ENCODE measurements around the gene GATA3.

The GATA3 gene

DNA sequence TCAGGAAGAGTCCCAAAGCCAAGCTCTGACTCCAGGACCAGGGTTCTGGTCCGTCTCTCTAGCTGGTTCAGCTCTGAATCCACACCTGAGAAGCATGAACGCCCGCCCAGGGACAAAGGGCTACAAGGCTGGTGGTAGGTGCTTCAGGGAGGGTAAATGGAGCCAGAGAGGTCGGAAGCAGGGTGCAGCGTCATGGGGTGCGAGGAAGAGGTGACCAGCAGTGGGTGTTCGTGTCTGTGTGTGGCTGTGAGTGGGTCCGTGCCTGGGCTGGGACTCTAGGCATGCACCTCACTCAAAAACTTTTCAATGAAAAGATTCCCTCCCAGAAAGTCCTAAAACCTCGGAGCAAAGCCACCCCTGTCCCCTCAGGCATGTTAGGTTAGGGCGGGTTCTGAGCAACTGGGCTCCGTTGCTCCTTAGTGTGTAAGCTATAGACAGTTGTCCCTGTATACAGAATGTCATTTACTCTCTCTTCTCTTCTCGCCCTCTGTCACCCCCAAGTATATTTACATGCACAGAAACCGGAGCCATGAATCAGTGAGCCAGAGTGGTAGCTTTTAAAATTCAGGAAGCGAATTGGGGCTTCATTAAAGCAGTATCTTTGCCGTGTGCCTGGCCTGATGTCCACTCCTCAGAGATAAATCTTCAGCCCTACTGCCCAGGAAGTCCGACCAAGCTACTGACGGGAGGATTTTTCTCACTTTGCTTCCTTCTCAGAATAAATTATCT, 12.3 kb upstream of the GATA3 start:
- no peak for TF ChIP-seq ZFP3 (CRISPR knock-in tag; IDR thresholded peaks at IDR 0.05)
- TF ChIP-seq SNAI2 (CRISPR knock-in tag; IDR thresholded peaks at IDR 0.05) = no peak
- TF ChIP-seq ESRRG (CRISPR knock-in tag; IDR thresholded peaks at IDR 0.05) = no peak
- TF ChIP-seq ZFP30 (CRISPR knock-in tag; IDR thresholded peaks at IDR 0.05) = no peak
- ATAC-seq = no peak

DNA sequence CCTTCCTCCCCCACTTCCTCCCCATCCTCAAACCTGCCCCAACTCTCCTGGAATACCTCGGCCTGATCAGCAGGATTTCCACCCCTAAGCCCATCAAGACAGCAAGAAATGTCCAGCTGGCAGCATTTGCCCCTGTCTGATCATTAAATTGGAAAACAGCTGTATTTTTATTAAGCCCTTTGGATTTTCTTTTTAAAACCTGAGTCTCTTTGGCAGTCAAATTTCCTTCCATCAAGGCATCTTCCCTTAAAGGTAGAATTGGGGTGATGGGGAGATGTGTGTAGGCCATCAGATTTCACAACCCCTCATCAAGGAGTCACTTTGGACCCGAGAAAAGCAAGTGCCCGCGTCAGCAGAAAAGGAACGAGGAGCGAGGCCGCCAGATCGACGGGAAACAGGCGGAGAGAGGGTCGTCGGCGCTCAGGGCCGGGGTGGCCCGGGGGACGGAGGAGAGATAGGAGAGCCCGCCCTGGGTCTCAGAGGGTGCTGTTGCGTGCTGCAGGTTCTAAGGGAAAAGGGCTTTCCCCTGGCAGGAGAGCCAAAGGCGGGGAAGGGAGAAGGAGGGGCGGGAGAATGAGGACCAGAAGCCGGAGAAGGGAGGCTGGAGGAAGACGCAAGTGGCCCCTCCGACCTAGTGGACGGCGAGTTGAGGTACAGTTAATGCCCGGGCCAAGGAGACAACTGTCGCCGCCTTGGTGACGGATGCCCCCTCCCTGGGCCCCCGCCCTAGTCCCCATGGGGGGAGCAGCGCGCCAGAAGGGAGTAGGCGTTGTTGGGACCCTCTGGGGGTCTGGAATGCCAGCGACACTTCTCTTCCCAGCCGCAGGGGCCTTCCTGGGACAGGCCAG, 11.5 kb upstream of the GATA3 start:
- ATAC-seq = no peak
- TF ChIP-seq ZC3H10 (CRISPR knock-in tag; IDR thresholded peaks at IDR 0.05) (no peak), ARNTL (CRISPR knock-in tag; IDR thresholded peaks at IDR 0.05; ENCODE audit: borderline replicate concordance, low read depth) (no peak)
- TF ChIP-seq, protein P1, sequence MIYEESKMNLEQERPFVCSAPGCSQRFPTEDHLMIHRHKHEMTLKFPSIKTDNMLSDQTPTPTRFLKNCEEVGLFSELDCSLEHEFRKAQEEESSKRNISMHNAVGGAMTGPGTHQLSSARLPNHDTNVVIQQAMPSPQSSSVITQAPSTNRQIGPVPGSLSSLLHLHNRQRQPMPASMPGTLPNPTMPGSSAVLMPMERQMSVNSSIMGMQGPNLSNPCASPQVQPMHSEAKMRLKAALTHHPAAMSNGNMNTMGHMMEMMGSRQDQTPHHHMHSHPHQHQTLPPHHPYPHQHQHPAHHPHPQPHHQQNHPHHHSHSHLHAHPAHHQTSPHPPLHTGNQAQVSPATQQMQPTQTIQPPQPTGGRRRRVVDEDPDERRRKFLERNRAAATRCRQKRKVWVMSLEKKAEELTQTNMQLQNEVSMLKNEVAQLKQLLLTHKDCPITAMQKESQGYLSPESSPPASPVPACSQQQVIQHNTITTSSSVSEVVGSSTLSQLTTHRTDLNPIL (CRISPR knock-in tag; IDR thresholded peaks at IDR 0.05; ENCODE audit: low read depth) = no peak

DNA sequence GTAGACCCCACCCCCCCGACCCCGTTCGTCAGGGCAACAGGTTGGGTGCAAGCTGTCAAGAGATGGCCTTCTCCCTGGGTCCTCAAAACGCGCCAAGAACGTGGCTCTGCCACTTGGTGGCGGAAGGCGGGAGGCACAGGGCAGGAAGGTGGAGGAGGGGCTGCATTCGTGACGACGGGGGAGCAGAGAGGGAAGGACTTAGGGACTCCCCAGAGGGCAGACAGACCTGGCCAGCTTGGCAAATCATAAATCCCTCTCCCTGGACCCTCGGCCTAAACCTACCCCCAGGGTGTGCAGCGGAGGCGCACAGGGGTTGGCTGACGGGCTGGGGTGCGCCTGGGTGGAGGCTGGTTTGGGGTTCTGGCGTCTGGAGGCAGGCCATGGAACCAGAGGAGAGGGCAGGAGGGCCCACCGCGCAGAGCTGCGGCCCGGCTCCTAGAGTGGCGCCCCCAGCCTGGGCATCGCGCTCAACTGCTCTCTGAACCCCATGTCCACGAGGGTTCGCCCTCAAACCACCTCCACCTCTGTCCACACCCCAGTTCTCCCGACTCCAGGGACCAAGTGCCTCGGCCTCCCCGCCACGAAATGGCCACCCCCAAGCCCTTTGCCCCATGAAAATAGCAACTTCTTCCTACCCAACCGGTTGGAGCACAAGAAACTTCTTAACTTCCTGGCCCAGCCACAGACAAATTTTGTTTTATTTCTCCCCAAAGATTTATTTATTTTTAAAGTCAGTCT, 10.8 kb upstream of the GATA3 start:
- TF ChIP-seq ZC3H10 (CRISPR knock-in tag; IDR thresholded peaks at IDR 0.05) = no peak
- no peak for TF ChIP-seq ZFP30 (CRISPR knock-in tag; IDR thresholded peaks at IDR 0.05)
- no peak for TF ChIP-seq ARNTL (CRISPR knock-in tag; IDR thresholded peaks at IDR 0.05; ENCODE audit: borderline replicate concordance, low read depth)
- TF ChIP-seq PPARA (CRISPR knock-in tag; IDR thresholded peaks at IDR 0.05; ENCODE audit: borderline replicate concordance) = no peak
- TF ChIP-seq, protein P2, sequence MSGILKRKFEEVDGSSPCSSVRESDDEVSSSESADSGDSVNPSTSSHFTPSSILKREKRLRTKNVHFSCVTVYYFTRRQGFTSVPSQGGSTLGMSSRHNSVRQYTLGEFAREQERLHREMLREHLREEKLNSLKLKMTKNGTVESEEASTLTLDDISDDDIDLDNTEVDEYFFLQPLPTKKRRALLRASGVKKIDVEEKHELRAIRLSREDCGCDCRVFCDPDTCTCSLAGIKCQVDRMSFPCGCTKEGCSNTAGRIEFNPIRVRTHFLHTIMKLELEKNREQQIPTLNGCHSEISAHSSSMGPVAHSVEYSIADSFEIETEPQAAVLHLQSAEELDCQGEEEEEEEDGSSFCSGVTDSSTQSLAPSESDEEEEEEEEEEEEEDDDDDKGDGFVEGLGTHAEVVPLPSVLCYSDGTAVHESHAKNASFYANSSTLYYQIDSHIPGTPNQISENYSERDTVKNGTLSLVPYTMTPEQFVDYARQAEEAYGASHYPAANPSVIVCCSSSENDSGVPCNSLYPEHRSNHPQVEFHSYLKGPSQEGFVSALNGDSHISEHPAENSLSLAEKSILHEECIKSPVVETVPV (CRISPR knock-in tag; IDR thresholded peaks at IDR 0.05) = no peak
- no peak for TF ChIP-seq TCF4 (CRISPR knock-in tag; IDR thresholded peaks at IDR 0.05; ENCODE audit: borderline replicate concordance)
- TF ChIP-seq, protein P3, sequence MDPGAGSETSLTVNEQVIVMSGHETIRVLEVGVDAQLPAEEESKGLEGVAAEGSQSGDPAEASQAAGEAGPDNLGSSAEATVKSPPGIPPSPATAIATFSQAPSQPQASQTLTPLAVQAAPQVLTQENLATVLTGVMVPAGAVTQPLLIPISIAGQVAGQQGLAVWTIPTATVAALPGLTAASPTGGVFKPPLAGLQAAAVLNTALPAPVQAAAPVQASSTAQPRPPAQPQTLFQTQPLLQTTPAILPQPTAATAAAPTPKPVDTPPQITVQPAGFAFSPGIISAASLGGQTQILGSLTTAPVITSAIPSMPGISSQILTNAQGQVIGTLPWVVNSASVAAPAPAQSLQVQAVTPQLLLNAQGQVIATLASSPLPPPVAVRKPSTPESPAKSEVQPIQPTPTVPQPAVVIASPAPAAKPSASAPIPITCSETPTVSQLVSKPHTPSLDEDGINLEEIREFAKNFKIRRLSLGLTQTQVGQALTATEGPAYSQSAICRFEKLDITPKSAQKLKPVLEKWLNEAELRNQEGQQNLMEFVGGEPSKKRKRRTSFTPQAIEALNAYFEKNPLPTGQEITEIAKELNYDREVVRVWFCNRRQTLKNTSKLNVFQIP (CRISPR knock-in tag; IDR thresholded peaks at IDR 0.05; ENCODE audit: borderline replicate concordance, low read depth) = no peak
- TF ChIP-seq, protein P4, sequence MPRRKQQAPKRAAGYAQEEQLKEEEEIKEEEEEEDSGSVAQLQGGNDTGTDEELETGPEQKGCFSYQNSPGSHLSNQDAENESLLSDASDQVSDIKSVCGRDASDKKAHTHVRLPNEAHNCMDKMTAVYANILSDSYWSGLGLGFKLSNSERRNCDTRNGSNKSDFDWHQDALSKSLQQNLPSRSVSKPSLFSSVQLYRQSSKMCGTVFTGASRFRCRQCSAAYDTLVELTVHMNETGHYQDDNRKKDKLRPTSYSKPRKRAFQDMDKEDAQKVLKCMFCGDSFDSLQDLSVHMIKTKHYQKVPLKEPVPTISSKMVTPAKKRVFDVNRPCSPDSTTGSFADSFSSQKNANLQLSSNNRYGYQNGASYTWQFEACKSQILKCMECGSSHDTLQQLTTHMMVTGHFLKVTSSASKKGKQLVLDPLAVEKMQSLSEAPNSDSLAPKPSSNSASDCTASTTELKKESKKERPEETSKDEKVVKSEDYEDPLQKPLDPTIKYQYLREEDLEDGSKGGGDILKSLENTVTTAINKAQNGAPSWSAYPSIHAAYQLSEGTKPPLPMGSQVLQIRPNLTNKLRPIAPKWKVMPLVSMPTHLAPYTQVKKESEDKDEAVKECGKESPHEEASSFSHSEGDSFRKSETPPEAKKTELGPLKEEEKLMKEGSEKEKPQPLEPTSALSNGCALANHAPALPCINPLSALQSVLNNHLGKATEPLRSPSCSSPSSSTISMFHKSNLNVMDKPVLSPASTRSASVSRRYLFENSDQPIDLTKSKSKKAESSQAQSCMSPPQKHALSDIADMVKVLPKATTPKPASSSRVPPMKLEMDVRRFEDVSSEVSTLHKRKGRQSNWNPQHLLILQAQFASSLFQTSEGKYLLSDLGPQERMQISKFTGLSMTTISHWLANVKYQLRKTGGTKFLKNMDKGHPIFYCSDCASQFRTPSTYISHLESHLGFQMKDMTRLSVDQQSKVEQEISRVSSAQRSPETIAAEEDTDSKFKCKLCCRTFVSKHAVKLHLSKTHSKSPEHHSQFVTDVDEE (CRISPR knock-in tag; IDR thresholded peaks at IDR 0.05) = no peak
- TF ChIP-seq, protein P1 (CRISPR knock-in tag; IDR thresholded peaks at IDR 0.05; ENCODE audit: low read depth) = no peak
- TF ChIP-seq, protein P5, sequence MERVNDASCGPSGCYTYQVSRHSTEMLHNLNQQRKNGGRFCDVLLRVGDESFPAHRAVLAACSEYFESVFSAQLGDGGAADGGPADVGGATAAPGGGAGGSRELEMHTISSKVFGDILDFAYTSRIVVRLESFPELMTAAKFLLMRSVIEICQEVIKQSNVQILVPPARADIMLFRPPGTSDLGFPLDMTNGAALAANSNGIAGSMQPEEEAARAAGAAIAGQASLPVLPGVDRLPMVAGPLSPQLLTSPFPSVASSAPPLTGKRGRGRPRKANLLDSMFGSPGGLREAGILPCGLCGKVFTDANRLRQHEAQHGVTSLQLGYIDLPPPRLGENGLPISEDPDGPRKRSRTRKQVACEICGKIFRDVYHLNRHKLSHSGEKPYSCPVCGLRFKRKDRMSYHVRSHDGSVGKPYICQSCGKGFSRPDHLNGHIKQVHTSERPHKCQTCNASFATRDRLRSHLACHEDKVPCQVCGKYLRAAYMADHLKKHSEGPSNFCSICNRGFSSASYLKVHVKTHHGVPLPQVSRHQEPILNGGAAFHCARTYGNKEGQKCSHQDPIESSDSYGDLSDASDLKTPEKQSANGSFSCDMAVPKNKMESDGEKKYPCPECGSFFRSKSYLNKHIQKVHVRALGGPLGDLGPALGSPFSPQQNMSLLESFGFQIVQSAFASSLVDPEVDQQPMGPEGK (CRISPR knock-in tag; IDR thresholded peaks at IDR 0.05; ENCODE audit: borderline replicate concordance) = no peak
- no peak for TF ChIP-seq RARB (CRISPR knock-in tag; IDR thresholded peaks at IDR 0.05)
- TF ChIP-seq GLIS3 (CRISPR knock-in tag; IDR thresholded peaks at IDR 0.05) = no peak
- TF ChIP-seq ESRRG (CRISPR knock-in tag; IDR thresholded peaks at IDR 0.05) = no peak
- no peak for TF ChIP-seq TOX (CRISPR knock-in tag; IDR thresholded peaks at IDR 0.05; ENCODE audit: borderline replicate concordance)
- TF ChIP-seq SNAI2 (CRISPR knock-in tag; IDR thresholded peaks at IDR 0.05) = no peak
- TF ChIP-seq ISL1 (CRISPR knock-in tag; IDR thresholded peaks at IDR 0.05) = no peak
- TF ChIP-seq CSDC2 (CRISPR knock-in tag; IDR thresholded peaks at IDR 0.05) = no peak
- TF ChIP-seq ZFP3 (CRISPR knock-in tag; IDR thresholded peaks at IDR 0.05) = no peak
- TF ChIP-seq ZNF565 (CRISPR knock-in tag; conservative IDR thresholded peaks at IDR 0.05; ENCODE audit: low read depth) = no peak
- TF ChIP-seq ZNF8 (CRISPR knock-in tag; IDR thresholded peaks at IDR 0.05) = no peak
- ATAC-seq = no peak

All from SK-N-SH treated with all-trans-retinoic acid at 6 μM for 48 hours (cell line).